Stomach smooth muscle (tissue), 2 donors: ENCODE data around the gene PIGR.

Source experiments
- H3K27ac ChIP-seq: one replicate; pipeline ENCODE4 v1.7.0; 2013; ENCODE audit warnings: mild to moderate bottlenecking, low read length, inconsistent platforms
- H3K27me3 ChIP-seq, 2 donors: one replicate each; pipeline ENCODE4 v1.7.0; 2013; ENCODE audit warnings: low read length in 2 of 2; ENCODE audit not compliant: insufficient read depth in 2 of 2, control insufficient read depth in 1 of 2
- H3K36me3 ChIP-seq, 2 donors: one replicate each; pipeline ENCODE4 v1.7.0; 2013; ENCODE audit warnings: low read length in 2 of 2; ENCODE audit not compliant: control insufficient read depth in 2 of 2, insufficient read depth in 2 of 2
- H3K4me1 ChIP-seq: one replicate; pipeline ENCODE4 v1.7.0; 2013; ENCODE audit warnings: low read length; ENCODE audit not compliant: control insufficient read depth, insufficient read depth
- H3K4me3 ChIP-seq, 2 donors: one replicate each; pipeline ENCODE4 v1.7.0; 2013; ENCODE audit warnings: low read length in 2 of 2
- H3K9ac ChIP-seq, 2 donors: one replicate each; pipeline ENCODE4 v1.7.0; 2013; ENCODE audit warnings: low read length in 2 of 2, mild to moderate bottlenecking in 1 of 2
- H3K9me3 ChIP-seq, 2 donors: one replicate each; pipeline ENCODE4 v1.7.0; 2013; ENCODE audit warnings: low read length in 2 of 2; ENCODE audit not compliant: control insufficient read depth in 2 of 2
- donor health status: healthy.
- donor health status: Pancreatic carcinoma.

PIGR gene

GRCh38 chr1:206887701-206888100 lies 58.6 kb downstream of the PIGR start:
- no peaks in the 10 kb centered on the region for H3K36me3 ChIP-seq
- H3K9me3 ChIP-seq: no peaks in the 10 kb centered on the region
- H3K9ac ChIP-seq: no peak overlapping the region
- no peak overlapping the region for H3K27ac ChIP-seq
- H3K4me1 ChIP-seq: no peaks in the 10 kb centered on the region
- H3K27me3 ChIP-seq: peaks cover 7 to 8% of the 10 kb centered on the region in 2 donors
- no peak overlapping the region for H3K4me3 ChIP-seq

DNA sequence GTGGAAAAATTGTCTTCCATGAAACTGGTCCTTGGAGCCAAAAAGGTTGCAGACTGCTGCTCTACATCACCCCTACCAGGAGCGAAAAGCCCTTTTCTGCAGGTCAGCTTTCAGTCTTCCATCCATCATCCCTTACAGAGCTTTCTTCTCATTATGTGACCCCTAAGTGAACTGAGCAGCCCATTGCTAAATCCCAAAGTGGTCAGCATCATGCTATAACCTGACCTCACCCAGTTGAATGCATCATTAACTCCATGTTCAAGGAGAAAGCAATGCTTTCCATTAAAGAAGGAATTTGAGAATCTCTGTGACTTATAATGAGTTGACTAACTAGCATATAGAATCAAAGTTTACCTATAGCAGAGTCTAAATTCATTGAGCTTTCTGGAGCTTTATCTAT lies 59.4 kb downstream of the PIGR start:
- Histone ChIP-seq H3K9ac (no peak overlapping the region), H3K36me3 (no peaks in the 10 kb centered on the region), H3K4me3 (no peak overlapping the region), H3K27ac (no peak overlapping the region), H3K4me1 (no peaks in the 10 kb centered on the region), H3K9me3 (peaks cover 0 to under 1% of the 10 kb centered on the region in 2 donors), H3K27me3 (peaks cover 5 to 6% of the 10 kb centered on the region in 2 donors)

DNA sequence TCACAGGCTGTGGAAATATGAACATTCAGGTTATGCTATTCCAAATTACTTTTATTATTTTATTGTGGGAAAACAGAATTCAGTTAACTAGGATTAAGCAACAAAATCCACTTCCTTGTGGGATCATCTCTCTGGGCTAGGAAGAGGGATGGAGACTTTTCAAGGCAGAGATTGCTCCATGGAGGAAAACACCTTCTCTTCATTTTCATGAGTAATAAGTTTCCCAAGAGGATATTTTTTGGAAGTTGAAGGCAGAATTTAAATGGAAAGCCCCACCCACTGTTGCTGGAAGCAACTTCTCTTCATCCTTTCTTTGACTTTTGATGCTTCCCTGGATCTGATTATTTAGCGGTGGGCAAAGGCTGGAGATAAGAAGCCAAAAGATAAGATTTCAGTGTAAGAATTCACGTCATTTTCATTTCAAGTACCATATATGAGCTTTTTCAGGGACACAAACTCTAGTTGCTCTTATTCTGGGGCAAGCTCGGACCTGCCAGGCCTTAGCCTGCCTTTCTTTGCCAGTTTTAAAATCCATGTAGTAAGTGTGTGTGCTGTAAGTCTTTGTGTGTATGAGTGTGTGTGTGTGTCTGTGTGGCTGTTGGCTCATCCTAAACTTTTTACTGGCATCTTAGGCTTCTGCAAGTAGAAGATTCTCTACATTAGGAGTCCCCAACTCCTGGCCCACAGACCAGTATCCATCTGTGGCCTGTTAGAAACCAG lies 60.8 kb downstream of the PIGR start:
- H3K4me3 ChIP-seq: no peak overlapping the region

GRCh38 chr1:206883876-206884275 lies 62.4 kb downstream of the PIGR start:
- H3K27ac ChIP-seq: no peak overlapping the region
- no peaks in the 10 kb centered on the region for H3K27me3 ChIP-seq
- H3K9me3 ChIP-seq: peaks cover 2% of the 10 kb centered on the region in 2 donors
- H3K4me1 ChIP-seq: no peaks in the 10 kb centered on the region
- no peak overlapping the region for H3K9ac ChIP-seq
- no peaks in the 10 kb centered on the region for H3K36me3 ChIP-seq
- H3K4me3 ChIP-seq: no peak overlapping the region

More for the DNA sequence above, 60.8 kb downstream of the PIGR start:
- Histone ChIP-seq H3K27ac (no peak overlapping the region), H3K36me3 (no peaks in the 10 kb centered on the region), H3K27me3 (no peaks in the 10 kb centered on the region), H3K4me1 (no peaks in the 10 kb centered on the region), H3K9ac (no peak overlapping the region), H3K9me3 (peaks cover 0 to 2% of the 10 kb centered on the region in 2 donors)

DNA sequence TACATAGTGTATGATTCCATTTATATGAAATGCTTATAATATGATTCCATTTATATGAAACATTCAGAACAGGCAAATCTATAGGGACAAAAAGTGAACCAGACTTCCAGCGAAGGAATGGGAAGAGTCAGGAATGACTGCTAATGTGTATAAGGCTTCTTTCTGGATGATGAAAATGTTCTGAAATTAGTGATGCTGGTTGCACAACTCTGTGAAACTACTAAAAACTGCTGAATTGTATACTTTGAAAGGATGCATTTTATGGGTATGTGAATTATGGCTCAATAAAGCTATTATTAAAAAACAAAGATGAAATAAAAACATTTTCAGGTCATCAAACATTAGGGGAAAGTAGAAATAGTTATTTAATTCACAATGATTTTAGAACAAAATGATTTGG lies 63.1 kb downstream of the PIGR start:
- no peak overlapping the region for H3K9ac ChIP-seq
- H3K36me3 ChIP-seq: no peaks in the 10 kb centered on the region
- H3K27me3 ChIP-seq: no peaks in the 10 kb centered on the region
- no peak overlapping the region for H3K4me3 ChIP-seq
- H3K4me1 ChIP-seq: no peaks in the 10 kb centered on the region
- no peak overlapping the region for H3K27ac ChIP-seq
- peaks cover 5 to 7% of the 10 kb centered on the region in 2 donors for H3K9me3 ChIP-seq

DNA sequence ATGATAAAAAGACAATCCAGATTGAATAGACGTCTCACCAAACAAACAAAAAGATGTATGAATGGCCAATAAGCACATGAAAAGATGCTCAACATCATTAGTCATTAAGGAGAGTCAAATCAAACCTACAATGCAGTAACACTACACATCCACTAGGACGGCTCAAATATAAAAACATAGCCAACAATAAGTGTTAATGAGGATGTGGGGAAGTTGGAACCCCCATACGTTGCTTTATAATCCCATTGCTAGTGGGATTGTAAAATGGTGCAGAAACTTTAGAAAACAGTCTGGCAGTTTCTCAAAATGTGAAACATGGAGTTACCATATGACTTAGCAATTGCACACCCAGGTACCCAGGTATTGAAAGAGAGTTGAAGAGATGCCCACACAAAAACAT lies 63.7 kb downstream of the PIGR start:
- H3K36me3 ChIP-seq: no peaks in the 10 kb centered on the region
- H3K9ac ChIP-seq: no peak overlapping the region
- no peaks in the 10 kb centered on the region for H3K4me1 ChIP-seq
- H3K27me3 ChIP-seq: no peaks in the 10 kb centered on the region
- no peak overlapping the region for H3K4me3 ChIP-seq
- H3K27ac ChIP-seq: no peak overlapping the region
- peaks cover 5 to 12% of the 10 kb centered on the region in 2 donors for H3K9me3 ChIP-seq

- Histone ChIP-seq H3K9ac (no peak overlapping the region), H3K4me1 (no peaks in the 10 kb centered on the region), H3K36me3 (no peaks in the 10 kb centered on the region), H3K27ac (no peak overlapping the region), H3K9me3 (peaks cover 5 to 12% of the 10 kb centered on the region in 2 donors), H3K27me3 (no peaks in the 10 kb centered on the region), H3K4me3 (no peak overlapping the region)
Measured at GRCh38 chr1:206880314-206880713, 66.0 kb downstream of the PIGR start.
